ENCODE results near the gene CRYBG2. TPM values are rescaled to one million over a fixed set of nuclear protein-coding genes. Genes with fewer than 3 reads are reported as not detected.

The CRYBG2 gene
- total RNA-seq = 1 to 10 TPM; 2.5 to 5.8 (median 3.2) TPM
- total RNA-seq (2013) = 1.7 TPM

GRCh38 chr1:26353976-26354820 is at the start of gene CRYBG2:
TSS of gene CRYBG2 (minus strand) at chr1:26354130. CDS start at chr1:26346657, 7,473 bp downstream.
- no peaks in the 10 kb centered on the region for H3K36me3 Mint-ChIP-seq
- intact Hi-C loops (cut with micrococcal nuclease) = no loop called here

GRCh38 chr1:26403656-26404055 is 49.7 kb upstream of the CRYBG2 start:
- Histone ChIP-seq H3K27ac (ENCODE audit: low read length) (no peak overlapping the region), H3K4me3 (ENCODE audit: low read length) (no peak overlapping the region), H3K27me3 (ENCODE audit: control insufficient read depth, insufficient read depth, low read length) (peaks cover 3% of the 10 kb centered on the region), H3K9me3 (ENCODE audit: control insufficient read depth, insufficient read depth, low read length) (no peaks in the 10 kb centered on the region), H3K36me3 (ENCODE audit: control insufficient read depth, insufficient read depth, low read length) (no peaks in the 10 kb centered on the region), H3K4me1 (ENCODE audit: control insufficient read depth, insufficient read depth, low read length) (peaks cover 1% of the 10 kb centered on the region)
- Mint-ChIP-seq H3K27me3 (ENCODE audit: low read depth in 2 of 2) (peaks cover 51 to 54% of the 10 kb centered on the region in 2 donors), H3K36me3 (no peaks in the 10 kb centered on the region), H3K27ac (no peak overlapping the region), H3K4me1 (peaks cover 3 to 4% of the 10 kb centered on the region in 2 donors), H3K9me3 (no peaks in the 10 kb centered on the region), H3K4me3 (no peak overlapping the region)
- no peak for TF ChIP-seq CTCF (IDR thresholded peaks at IDR 0.05)
- no peak for DNase-seq
- intact Hi-C loops (cut with micrococcal nuclease) = no loop called here
- ATAC-seq = no peak
- 43% methylated on average over 4 of the region's 4 CpGs for WGBS (ENCODE audit: insufficient coverage)

More at GRCh38 chr1:26353976-26354820, at the start of gene CRYBG2:
- no peak within 1 kb of the TSS for H3K27ac ChIP-seq (ENCODE audit: low read length)
- H3K36me3 ChIP-seq (ENCODE audit: control insufficient read depth, insufficient read depth, low read length) = no peaks in the 10 kb centered on the region
- H3K27me3 ChIP-seq (ENCODE audit: control insufficient read depth, insufficient read depth, low read length) = no peaks in the 10 kb centered on the region
- peaks cover 7% of the 10 kb centered on the region for H3K4me1 ChIP-seq (ENCODE audit: control insufficient read depth, insufficient read depth, low read length)
- no peak for TF ChIP-seq CTCF (IDR thresholded peaks at IDR 0.05)
- Mint-ChIP-seq H3K27me3 (ENCODE audit: low read depth in 2 of 2) (peaks cover 14 to 29% of the 10 kb centered on the region in 2 donors), H3K9me3 (no peaks in the 10 kb centered on the region), H3K4me3 (no peak within 1 kb of the TSS), H3K4me1 (peaks cover 5 to 13% of the 10 kb centered on the region in 2 donors), H3K27ac (no peak within 1 kb of the TSS)
- WGBS (ENCODE audit: insufficient coverage) = 91% methylated on average over 21 of the region's 21 CpGs
- H3K9me3 ChIP-seq (ENCODE audit: control insufficient read depth, insufficient read depth, low read length) = no peaks in the 10 kb centered on the region
- no peak for DNase-seq
- H3K4me3 ChIP-seq (ENCODE audit: low read length) = no peak within 1 kb of the TSS
- ATAC-seq = no peak

- Mint-ChIP-seq H3K4me3 (no peak overlapping the region), H3K27ac (no peak overlapping the region), H3K9me3 (no peaks in the 10 kb centered on the region), H3K36me3 (no peaks in the 10 kb centered on the region), H3K4me1 (no peaks in the 10 kb centered on the region), H3K27me3 (ENCODE audit: low read depth in 2 of 2) (peaks cover 45 to 54% of the 10 kb centered on the region in 2 donors)
- ATAC-seq = no peak
- Histone ChIP-seq H3K9me3 (ENCODE audit: control insufficient read depth, insufficient read depth, low read length) (no peaks in the 10 kb centered on the region), H3K4me3 (ENCODE audit: low read length) (no peak overlapping the region), H3K27ac (ENCODE audit: low read length) (no peak overlapping the region), H3K27me3 (ENCODE audit: control insufficient read depth, insufficient read depth, low read length) (peaks cover 3% of the 10 kb centered on the region), H3K4me1 (ENCODE audit: control insufficient read depth, insufficient read depth, low read length) (no peaks in the 10 kb centered on the region), H3K36me3 (ENCODE audit: control insufficient read depth, insufficient read depth, low read length) (no peaks in the 10 kb centered on the region)
- no peak for DNase-seq
- WGBS (ENCODE audit: insufficient coverage) = 85% methylated on average over 3 of the region's 3 CpGs
- no peak for TF ChIP-seq CTCF (IDR thresholded peaks at IDR 0.05)
- intact Hi-C loops (cut with micrococcal nuclease) = no loop called here
Observed at GRCh38 chr1:26401891-26402290, 48.0 kb upstream of the CRYBG2 start.

Data from natural killer cell (primary cell).